ENCODE results near the gene DPYSL5.
A peak's percentile ranks its signal among the peaks of the same experiment; 100 is the strongest.

The DPYSL5 gene

GRCh38 chr2:26932974-26933373, 85.0 kb downstream of the DPYSL5 start:
- no peak for DNase-seq (ENCODE audit: low read depth in 2 of 2)

GRCh38 chr2:26933431-26934334, 85.8 kb downstream of the DPYSL5 start:
- no peak for DNase-seq (ENCODE audit: low read depth in 2 of 2)

GRCh38 chr2:26934335-26934724, 86.4 kb downstream of the DPYSL5 start:
- DNase-seq (ENCODE audit: low read depth in 2 of 2): no peak

- no peak for DNase-seq (ENCODE audit: low read depth in 2 of 2)
Observed at GRCh38 chr2:26934985-26935384, 87.1 kb downstream of the DPYSL5 start.

- DNase-seq (ENCODE audit: low read depth in 2 of 2): no peak
Observed at GRCh38 chr2:26936855-26937254, 88.9 kb downstream of the DPYSL5 start.

GRCh38 chr2:26938399-26939118, 90.6 kb downstream of the DPYSL5 start:
- no peak for DNase-seq (ENCODE audit: low read depth in 2 of 2)

- no peak for DNase-seq (ENCODE audit: low read depth in 2 of 2)
Observed at GRCh38 chr2:26940001-26940400, 92.1 kb downstream of the DPYSL5 start.

GRCh38 chr2:26941486-26941885, 93.6 kb downstream of the DPYSL5 start:
- no peak for DNase-seq (ENCODE audit: low read depth in 2 of 2)

- DNase-seq (ENCODE audit: low read depth in 2 of 2): peak; percentile 37 to 46
Observed at GRCh38 chr2:26942543-26943295, 94.8 kb downstream of the DPYSL5 start.

- DNase-seq (ENCODE audit: low read depth in 2 of 2): no peak
Observed at GRCh38 chr2:26945991-26946750, 98.2 kb downstream of the DPYSL5 start.

GRCh38 chr2:26946841-26947784, 99.2 kb downstream of the DPYSL5 start:
- no peak for DNase-seq (ENCODE audit: low read depth in 2 of 2)

GRCh38 chr2:26948800-26949199, 100.9 kb downstream of the DPYSL5 start:
- no peak for DNase-seq (ENCODE audit: low read depth in 2 of 2)

GRCh38 chr2:26950246-26950645, 102.3 kb downstream of the DPYSL5 start:
- no peak for DNase-seq (ENCODE audit: low read depth in 2 of 2)

- no peak for DNase-seq (ENCODE audit: low read depth in 2 of 2)
Observed at GRCh38 chr2:26951236-26951635, 103.3 kb downstream of the DPYSL5 start.

- no peak for DNase-seq (ENCODE audit: low read depth in 2 of 2)
Observed at GRCh38 chr2:26952374-26952773, 104.4 kb downstream of the DPYSL5 start.

- no peak for DNase-seq (ENCODE audit: low read depth in 2 of 2)
Observed at GRCh38 chr2:26954135-26954534, 106.2 kb downstream of the DPYSL5 start.

GRCh38 chr2:26957041-26957440, 109.1 kb downstream of the DPYSL5 start:
- DNase-seq (ENCODE audit: low read depth in 2 of 2): no peak

GRCh38 chr2:26957534-26957933, 109.6 kb downstream of the DPYSL5 start:
- DNase-seq (ENCODE audit: low read depth in 2 of 2): no peak

GRCh38 chr2:26959331-26959730, 111.4 kb downstream of the DPYSL5 start:
- DNase-seq (ENCODE audit: low read depth in 2 of 2): no peak

GRCh38 chr2:26964446-26965130, 116.7 kb downstream of the DPYSL5 start:
- DNase-seq (ENCODE audit: low read depth in 2 of 2): no peak
